Liver (tissue), 3 donors: ENCODE data around the gene ICAM4.

Source experiments
- FOXA2 ChIP-seq: IDR thresholded peaks from 2 replicates; pipeline ENCODE4 v1.6.1; 2016; ENCODE audit warnings: antibody characterized with exemption
- RAD21 ChIP-seq, 2 donors: IDR thresholded peaks; 2 replicates each; pipeline ENCODE4 v1.6.1; 2016; ENCODE audit warnings: antibody characterized with exemption in 2 of 2, mild to moderate bottlenecking in 2 of 2
- SP1 ChIP-seq: IDR thresholded peaks from 2 replicates; pipeline ENCODE4 v1.6.1; 2018; ENCODE audit warnings: antibody characterized with exemption, mild to moderate bottlenecking
- TAF1 ChIP-seq: conservative IDR thresholded peaks from 2 replicates; pipeline ENCODE4 v1.6.1; 2016; ENCODE audit warnings: antibody characterized with exemption, mild to moderate bottlenecking
- TF ChIP-seq, protein P1 (sequence below): fragments of 150-350 bp; IDR thresholded peaks from 2 replicates; pipeline ENCODE4 v1.5.1; 2017; ENCODE audit warnings: improper control_type of control experiment, low read depth, low read length; ENCODE audit not compliant: missing input control
- TF ChIP-seq, protein P2 (sequence below): IDR thresholded peaks from 2 replicates; pipeline ENCODE4 v1.6.1; 2016; ENCODE audit warnings: antibody characterized with exemption
- donor health status: healthy.
- donor health status: healthy.

DNA sequence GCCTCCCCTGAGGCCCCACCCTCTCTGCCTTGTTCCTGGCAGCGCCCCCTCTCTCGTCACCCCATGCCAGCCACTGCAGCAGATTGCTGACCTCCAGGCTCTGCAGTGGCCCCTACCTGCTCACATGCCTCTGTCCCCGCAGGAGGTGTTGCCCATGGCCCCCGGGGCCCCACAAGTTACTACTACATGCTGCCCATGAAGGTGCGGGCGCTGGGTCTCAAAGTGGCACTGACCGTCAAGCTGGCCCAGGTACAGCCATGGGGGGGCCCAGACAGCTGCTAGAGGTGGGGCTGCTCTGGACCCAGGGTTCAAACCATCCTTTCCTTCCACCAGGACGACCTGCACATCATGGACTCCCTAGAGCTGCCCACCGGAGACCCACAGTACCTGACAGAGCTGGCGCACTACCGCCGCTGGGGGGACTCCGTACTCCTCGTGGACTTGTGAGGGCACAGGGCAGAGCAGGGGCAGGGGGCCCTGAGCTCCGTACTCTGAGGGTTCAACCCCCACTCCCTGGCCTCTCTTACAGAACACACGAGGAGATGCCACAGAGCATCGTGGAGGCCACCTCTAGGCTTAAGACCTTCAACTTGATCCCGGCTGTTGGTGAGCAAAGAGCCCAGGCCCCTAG, 28.6 kb upstream of the ICAM4 start:
- TF ChIP-seq, protein P1, sequence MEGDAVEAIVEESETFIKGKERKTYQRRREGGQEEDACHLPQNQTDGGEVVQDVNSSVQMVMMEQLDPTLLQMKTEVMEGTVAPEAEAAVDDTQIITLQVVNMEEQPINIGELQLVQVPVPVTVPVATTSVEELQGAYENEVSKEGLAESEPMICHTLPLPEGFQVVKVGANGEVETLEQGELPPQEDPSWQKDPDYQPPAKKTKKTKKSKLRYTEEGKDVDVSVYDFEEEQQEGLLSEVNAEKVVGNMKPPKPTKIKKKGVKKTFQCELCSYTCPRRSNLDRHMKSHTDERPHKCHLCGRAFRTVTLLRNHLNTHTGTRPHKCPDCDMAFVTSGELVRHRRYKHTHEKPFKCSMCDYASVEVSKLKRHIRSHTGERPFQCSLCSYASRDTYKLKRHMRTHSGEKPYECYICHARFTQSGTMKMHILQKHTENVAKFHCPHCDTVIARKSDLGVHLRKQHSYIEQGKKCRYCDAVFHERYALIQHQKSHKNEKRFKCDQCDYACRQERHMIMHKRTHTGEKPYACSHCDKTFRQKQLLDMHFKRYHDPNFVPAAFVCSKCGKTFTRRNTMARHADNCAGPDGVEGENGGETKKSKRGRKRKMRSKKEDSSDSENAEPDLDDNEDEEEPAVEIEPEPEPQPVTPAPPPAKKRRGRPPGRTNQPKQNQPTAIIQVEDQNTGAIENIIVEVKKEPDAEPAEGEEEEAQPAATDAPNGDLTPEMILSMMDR, result no peak
- TF ChIP-seq TAF1, result no peak
- no peak for TF ChIP-seq FOXA2
- no peak for TF ChIP-seq SP1
- no peak for TF ChIP-seq RAD21 (IDR thresholded peaks at IDR 0.05)
- TF ChIP-seq, protein P2, sequence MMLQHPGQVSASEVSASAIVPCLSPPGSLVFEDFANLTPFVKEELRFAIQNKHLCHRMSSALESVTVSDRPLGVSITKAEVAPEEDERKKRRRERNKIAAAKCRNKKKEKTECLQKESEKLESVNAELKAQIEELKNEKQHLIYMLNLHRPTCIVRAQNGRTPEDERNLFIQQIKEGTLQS, result no peak
